ENCODE data around the gene RPS29. TPM values are rescaled to one million over a fixed set of nuclear protein-coding genes. Genes with fewer than 3 reads are reported as not detected.

The RPS29 gene
- total and polyA plus RNA-seq, 9 of the 15 experiments (the other 6 are each of a cell fraction or from before 2014, with no cell fraction given), result 1,545 to 5,012 (median 2,448) TPM

- DNase-seq (ENCODE audit: extremely low read depth in 1 of 4, low spot score in 3 of 4), result peak; percentile 42 to 67 (median 48)
- intact Hi-C loops (cut with micrococcal nuclease), result loop anchor here (1.0 to 5.0 kb wide), 4 partner anchors 54 to 218 kb away; partner anchors contain the start of genes KLHDC2, NEMF and POLE2
- Histone ChIP-seq H3K9ac (ENCODE audit: insufficient read depth in 1 of 2, low read depth in 2 of 2, low read length in 2 of 2) (peak within 1 kb of the TSS; percentile 91 to 99), H4K20me1 (replicated peaks; ENCODE audit: control insufficient read depth, insufficient read depth, low read length) (no peaks in the 10 kb centered on the region), H3K9me3 (replicated peaks; ENCODE audit: control insufficient read depth, insufficient read depth, low read depth, low read length) (no peaks in the 10 kb centered on the region), H3K27ac (ENCODE audit: extremely low read depth, low read depth, low read length) (peak within 1 kb of the TSS; percentile 99), H3K9me1 (ENCODE audit: control insufficient read depth, insufficient read depth, low read length) (no peaks in the 10 kb centered on the region), H3K4me3 (peak within 1 kb of the TSS; percentile 91), H3K4me2 (ENCODE audit: insufficient read depth, low read length) (peak within 1 kb of the TSS; percentile 92), H3K36me3 (ENCODE audit: control insufficient read depth, insufficient read depth, low read length) (peaks cover 32% of the 10 kb centered on the region), H2AFZ (ENCODE audit: low read depth, low read length) (peak within 1 kb of the TSS; percentile 85), H3K4me1 (replicated peaks in 1 of 2; ENCODE audit: control insufficient read depth in 2 of 2, insufficient read depth in 2 of 2, low read length in 2 of 2) (peaks cover 8 to 20% of the 10 kb centered on the region in 2 experiments; a peak in 4 of 5 replicates), H3K79me2 (ENCODE audit: control insufficient read depth, insufficient read depth, low read length) (peaks cover 96% of the 10 kb centered on the region), H3K27me3 (ENCODE audit: control insufficient read depth in 2 of 2, insufficient read depth in 2 of 2, low read length in 2 of 2) (no peaks in the 10 kb centered on the region)
- in situ Hi-C loops (cut with MboI), result loop anchor here (25.0 kb wide), 1 partner anchor 478 kb away; the partner anchor contains the start of gene VCPKMT
- WGBS (ENCODE audit: insufficient coverage, low coverage, missing lambda C conversion rate), result 2% methylated on average over 38 of the region's 80 CpGs
- no peak for FAIRE-seq
- CTCF ChIA-PET (ENCODE audit: low intra/inter-chr PET ratio), result interaction anchor here (0.6 kb wide), 1 partner anchor 470 kb away, joined by 3 read pairs; no protein-coding TSS in a partner anchor
- POLR2A ChIA-PET, result interaction anchor here (0.5 to 3.4 kb wide), 14 partner anchors 9 to 1203 kb away, joined by 3 to 25 read pairs (median 4); partner anchors contain the start of genes KLHDC2, LRR1, MGAT2 and RPL36AL
- ATAC-seq, result peak; percentile 54
- BruUV-seq (replicated peaks), result TSS peak; percentile 50
- TF ChIP-seq ARID3B (CRISPR knock-in tag; IDR thresholded peaks at IDR 0.05; ENCODE audit: borderline replicate concordance), result no peak
- TF ChIP-seq ZNF507 (tag; conservative IDR thresholded peaks at IDR 0.05), result no peak
- peak in 1 of 2 experiments; percentile 84; a peak in 1 of 4 replicates for TF ChIP-seq SIN3A (IDR thresholded peaks at IDR 0.05; ENCODE audit: borderline replicate concordance in 2 of 2, control insufficient read depth in 1 of 2, low read depth in 2 of 2, low read length in 2 of 2)
- TF ChIP-seq DMBX1 (CRISPR knock-in tag; IDR thresholded peaks at IDR 0.05; ENCODE audit: borderline replicate concordance), result no peak
- no peak for TF ChIP-seq PTBP1 (IDR thresholded peaks at IDR 0.05; ENCODE audit: low read depth, low read length)
- no peak for TF ChIP-seq PREB (CRISPR knock-in tag; IDR thresholded peaks at IDR 0.05)
- no peak for TF ChIP-seq EWSR1 (IDR thresholded peaks at IDR 0.05; ENCODE audit: borderline replicate concordance, low read depth, partially characterized antibody)
- TF ChIP-seq SAFB2 (IDR thresholded peaks at IDR 0.05; ENCODE audit: borderline replicate concordance, low read depth, low read length, severe bottlenecking), result no peak
- no peak for TF ChIP-seq ZNF274 (IDR thresholded peaks at IDR 0.05; ENCODE audit: borderline replicate concordance, low read depth, low read length)
- TF ChIP-seq MLLT1 (IDR thresholded peaks at IDR 0.05), result no peak
- no peak for TF ChIP-seq BMI1 (IDR thresholded peaks at IDR 0.05; ENCODE audit: low read length)
- no peak for TF ChIP-seq ZNF347 (CRISPR knock-in tag; IDR thresholded peaks at IDR 0.05; ENCODE audit: low read depth)
Measured at GRCh38 chr14:49634547-49635334, 48.6 kb upstream of the RPS29 start, which contains the start of gene DNAAF2. Gene DNAAF2, minus strand, starts transcription at chr14:49635244. Its CDS starts 95 bp downstream, at chr14:49635149.
